GM21737 (cell line): ENCODE data around the gene ALB.

Experiments used
- ATAC-seq: cut with Tn5 transposase; IDR thresholded peaks from one replicate; pipeline ENCODE4 v1.9.1; 2021; ENCODE audit warnings: mild to moderate bottlenecking, moderate library complexity; ENCODE audit not compliant: unreplicated experiment

The ALB gene

DNA sequence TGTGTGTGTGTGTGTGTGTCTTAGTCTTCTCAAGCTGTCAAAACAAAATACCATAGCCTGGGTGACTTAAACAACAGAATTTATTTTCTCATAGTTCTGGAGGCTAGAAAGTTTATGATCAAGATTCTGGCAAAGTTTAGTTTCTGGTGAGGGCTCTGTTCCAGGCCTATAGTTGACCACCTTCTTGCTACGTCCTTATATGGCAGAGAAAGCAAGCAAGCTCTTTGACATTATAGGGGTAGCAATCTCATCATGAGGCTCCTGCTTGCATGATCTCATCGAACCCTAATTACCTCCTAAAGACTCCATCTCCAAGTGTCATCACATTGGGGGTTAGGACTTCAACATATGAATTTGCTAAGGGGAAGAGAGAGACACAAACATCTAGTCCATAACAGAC, 25.0 kb downstream of the ALB start:
- ATAC-seq = no peak

DNA sequence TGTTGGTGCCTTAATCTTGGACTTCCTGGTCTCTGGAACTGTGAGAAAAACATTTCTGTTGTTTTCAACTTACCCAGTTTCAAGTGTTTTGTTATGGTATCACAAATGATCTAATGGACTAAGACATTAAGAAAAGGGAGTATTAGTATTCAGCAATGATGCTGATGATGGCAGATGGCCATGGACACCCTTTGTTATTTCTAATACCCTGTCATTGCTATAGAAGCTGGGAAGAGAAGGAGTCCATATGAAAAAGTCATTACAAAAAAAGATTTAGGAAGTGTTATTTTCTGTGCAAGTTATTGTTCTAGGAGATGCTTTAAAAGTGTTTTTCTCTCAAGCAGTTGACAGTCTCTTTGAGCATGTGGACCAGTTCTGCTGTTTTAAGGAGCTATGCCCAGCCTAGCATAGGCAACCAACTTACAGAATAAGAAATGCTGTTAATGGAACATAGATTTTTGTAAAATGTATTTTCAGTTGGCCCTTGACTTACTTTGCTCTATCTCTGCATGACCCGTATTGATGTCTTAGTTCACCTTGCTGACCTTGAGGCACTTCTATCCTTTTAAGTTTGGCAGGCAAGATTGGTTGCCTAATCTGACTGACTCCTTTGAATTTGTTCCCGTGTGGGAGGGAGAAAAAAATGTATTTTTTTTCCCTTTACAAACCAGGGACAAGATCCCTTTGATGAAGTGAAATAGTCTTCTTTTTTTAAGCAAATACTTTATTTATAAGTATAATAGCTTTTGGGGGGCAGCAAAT, 25.9 kb downstream of the ALB start:
- no peak for ATAC-seq

- no peak for ATAC-seq
Observed at GRCh38 chr4:73431813-73432168, 27.7 kb downstream of the ALB start.

- ATAC-seq = no peak
Observed at GRCh38 chr4:73432169-73433000, 28.3 kb downstream of the ALB start.

- no peak for ATAC-seq
Observed at GRCh38 chr4:73433140-73433539, 29.1 kb downstream of the ALB start.

DNA sequence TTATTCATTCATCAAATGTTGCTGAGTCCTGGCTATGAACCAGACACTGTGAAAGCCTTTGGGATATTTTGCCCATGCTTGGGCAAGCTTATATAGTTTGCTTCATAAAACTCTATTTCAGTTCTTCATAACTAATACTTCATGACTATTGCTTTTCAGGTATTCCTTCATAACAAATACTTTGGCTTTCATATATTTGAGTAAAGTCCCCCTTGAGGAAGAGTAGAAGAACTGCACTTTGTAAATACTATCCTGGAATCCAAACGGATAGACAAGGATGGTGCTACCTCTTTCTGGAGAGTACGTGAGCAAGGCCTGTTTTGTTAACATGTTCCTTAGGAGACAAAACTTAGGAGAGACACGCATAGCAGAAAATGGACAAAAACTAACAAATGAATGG, 30.2 kb downstream of the ALB start:
- ATAC-seq = peak; percentile 62

DNA sequence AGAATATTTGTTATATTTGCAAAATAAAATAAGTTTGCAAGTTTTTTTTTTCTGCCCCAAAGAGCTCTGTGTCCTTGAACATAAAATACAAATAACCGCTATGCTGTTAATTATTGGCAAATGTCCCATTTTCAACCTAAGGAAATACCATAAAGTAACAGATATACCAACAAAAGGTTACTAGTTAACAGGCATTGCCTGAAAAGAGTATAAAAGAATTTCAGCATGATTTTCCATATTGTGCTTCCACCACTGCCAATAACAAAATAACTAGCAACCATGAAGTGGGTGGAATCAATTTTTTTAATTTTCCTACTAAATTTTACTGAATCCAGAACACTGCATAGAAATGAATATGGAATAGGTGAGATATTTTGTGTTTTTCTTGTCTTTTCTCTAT, 31.9 kb downstream of the ALB start, which contains the start of gene AFP:
Gene AFP (plus strand): TSS at position 238 of the 400 bp plus-strand sequence. CDS start 42 bp downstream, at position 280.
- ATAC-seq = no peak

- no peak for ATAC-seq
Observed at GRCh38 chr4:73436674-73437557, 32.8 kb downstream of the ALB start.

- no peak for ATAC-seq
Observed at GRCh38 chr4:73437558-73437956, 33.5 kb downstream of the ALB start.

DNA sequence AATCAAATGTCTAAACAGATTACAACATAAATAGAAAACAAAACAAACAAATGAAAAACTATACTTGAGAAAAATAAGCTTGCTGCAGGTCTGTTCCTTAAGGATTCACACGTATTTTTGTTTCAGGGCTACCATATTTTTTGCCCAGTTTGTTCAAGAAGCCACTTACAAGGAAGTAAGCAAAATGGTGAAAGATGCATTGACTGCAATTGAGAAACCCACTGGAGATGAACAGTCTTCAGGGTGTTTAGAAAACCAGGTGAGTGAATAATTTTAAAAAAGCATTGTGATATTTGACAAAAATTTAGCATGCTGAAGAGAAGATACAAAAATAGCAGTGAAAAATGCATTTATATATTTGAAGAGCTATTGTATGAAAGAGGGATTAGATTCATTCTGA, 34.0 kb downstream of the ALB start:
- ATAC-seq = no peak

GRCh38 chr4:73438582-73439215, 34.6 kb downstream of the ALB start:
- ATAC-seq = no peak

GRCh38 chr4:73439445-73439844, 35.4 kb downstream of the ALB start:
- no peak for ATAC-seq

DNA sequence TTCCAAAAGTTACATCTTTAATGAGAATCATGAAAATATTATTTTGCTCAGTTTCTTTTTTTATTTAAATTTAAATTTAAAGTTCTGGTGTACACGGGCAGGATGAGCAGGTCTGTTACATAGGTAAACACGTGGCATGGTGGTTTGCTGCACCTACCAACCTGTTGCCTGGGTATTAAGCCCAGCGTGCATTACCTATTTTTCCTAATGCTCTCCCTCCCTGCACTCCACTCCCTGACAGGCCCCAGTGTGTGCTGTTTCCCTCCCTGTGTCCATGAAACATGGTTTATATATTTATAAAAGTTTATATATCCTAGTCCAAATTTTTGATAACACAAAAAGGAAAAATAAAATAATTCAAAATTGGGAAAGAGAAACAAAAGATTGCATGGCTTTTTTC, 35.9 kb downstream of the ALB start:
- no peak for ATAC-seq

DNA sequence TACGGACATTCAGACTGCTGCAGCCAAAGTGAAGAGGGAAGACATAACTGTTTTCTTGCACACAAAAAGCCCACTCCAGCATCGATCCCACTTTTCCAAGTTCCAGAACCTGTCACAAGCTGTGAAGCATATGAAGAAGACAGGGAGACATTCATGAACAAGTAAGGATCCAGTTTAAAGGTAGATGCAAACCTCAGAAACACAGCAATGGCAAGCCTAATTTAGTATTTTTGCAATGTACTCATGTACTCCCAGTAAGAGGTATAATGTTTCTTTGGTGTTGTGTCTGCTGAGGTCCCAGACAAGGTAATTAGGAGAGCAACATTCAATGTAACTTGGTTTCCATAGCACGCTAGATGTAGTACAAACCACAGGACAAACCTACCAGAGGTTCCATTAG, 36.6 kb downstream of the ALB start:
- ATAC-seq = no peak

GRCh38 chr4:73442275-73442674, 38.2 kb downstream of the ALB start:
- no peak for ATAC-seq

DNA sequence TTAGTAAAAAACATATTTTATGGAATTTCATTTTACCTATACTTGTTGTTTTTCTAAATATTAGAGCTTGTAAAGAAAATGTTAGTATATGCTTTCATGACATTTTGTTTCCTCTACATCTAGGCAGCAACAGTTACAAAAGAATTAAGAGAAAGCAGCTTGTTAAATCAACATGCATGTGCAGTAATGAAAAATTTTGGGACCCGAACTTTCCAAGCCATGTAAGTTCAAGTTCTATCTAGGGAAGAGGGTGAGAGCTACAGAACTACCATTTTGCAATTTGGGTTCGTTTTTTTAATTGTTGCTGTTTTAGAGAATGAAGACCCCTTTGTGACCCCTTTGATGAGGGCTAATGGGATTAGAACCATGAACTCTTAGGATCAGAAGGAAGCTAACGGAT, 39.1 kb downstream of the ALB start:
- no peak for ATAC-seq

- ATAC-seq = no peak
Observed at GRCh38 chr4:73445383-73446335, 41.6 kb downstream of the ALB start.

DNA sequence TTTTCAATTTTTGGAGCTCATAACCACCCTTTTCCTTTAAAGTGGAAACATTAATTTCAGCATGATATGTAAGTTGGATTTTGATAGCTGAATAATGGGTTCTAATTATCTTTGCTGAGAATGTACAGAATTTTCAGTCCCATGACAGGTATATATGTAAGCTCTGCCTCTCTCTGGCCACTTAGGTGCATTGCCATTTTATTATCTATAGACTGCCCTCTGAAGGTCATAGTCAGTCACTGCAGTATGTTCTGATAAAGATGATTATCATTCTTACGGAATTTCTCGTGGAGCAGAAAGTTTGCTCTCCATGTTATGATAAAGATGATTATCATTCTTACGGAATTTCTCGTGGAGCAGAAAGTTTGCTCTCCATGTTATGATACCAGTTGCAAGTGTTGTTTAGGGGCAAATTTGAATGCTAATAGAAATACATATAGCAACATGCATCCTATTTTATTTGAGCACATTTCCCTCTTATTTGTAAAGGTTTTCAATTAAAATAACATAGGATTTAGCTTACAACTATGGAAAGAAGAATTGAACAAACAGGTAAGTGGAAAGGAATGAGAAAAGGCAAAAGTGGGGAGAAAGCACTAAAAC, 42.4 kb downstream of the ALB start:
- peak; percentile 94 for ATAC-seq

DNA sequence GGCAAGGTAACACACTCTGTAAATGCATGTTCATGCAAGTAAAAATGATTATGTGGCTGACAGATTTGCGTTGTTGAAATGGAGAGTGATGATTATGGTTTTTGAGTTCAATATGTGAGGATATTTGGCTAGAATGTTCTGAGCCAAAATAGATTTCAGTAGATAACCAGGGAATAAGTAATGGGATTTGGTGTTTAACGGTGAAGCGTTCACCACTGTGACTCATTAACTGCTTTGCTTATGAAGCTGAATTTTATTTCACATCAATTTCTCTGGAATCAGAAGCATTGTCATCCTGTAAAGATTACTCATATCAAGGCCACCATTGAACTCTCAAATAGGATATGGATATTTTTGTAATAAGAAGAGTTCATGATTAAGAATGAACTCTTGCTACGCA, 43.6 kb downstream of the ALB start:
- no peak for ATAC-seq
